HG03571 (cell line): Measurements from ENCODE around the gene PCMT1.
"Not testable (repeated sequence)": the region's sequence is repeated elsewhere in the genome, so short reads cannot be mapped to it uniquely, and the experiment has no call there.

Source experiments
- ATAC-seq: cut with Tn5 transposase; IDR thresholded peaks from one replicate; pipeline ENCODE4 v1.9.1; 2021; ENCODE audit not compliant: unreplicated experiment

PCMT1 gene

GRCh38 chr6:149749594-149750135 lies at the start of gene PCMT1:
PCMT1 (plus strand) TSS chr6:149749741; CDS start chr6:149749902, 161 bp downstream.
- ATAC-seq: peak; percentile 86

GRCh38 chr6:149701714-149702113 lies 47.8 kb upstream of the PCMT1 start:
- no peak for ATAC-seq

- ATAC-seq: no peak
Measured at GRCh38 chr6:149711711-149712110, 37.8 kb upstream of the PCMT1 start.

- ATAC-seq: no peak
Measured at GRCh38 chr6:149714442-149714841, 35.1 kb upstream of the PCMT1 start.

- ATAC-seq: no peak
Measured at GRCh38 chr6:149716181-149716963, 33.2 kb upstream of the PCMT1 start.

- no peak for ATAC-seq
Measured at GRCh38 chr6:149717255-149717587, 32.3 kb upstream of the PCMT1 start.

- peak; percentile 91 for ATAC-seq
Measured at GRCh38 chr6:149717588-149718458, 31.7 kb upstream of the PCMT1 start, which contains the start of gene LATS1. LATS1 (minus strand) TSS chr6:149718101; CDS start chr6:149702126, 15,975 bp downstream.

- no peak for ATAC-seq
Measured at GRCh38 chr6:149719531-149719930, 30.0 kb upstream of the PCMT1 start.

GRCh38 chr6:149723262-149723661 lies 26.3 kb upstream of the PCMT1 start:
- ATAC-seq: no peak

- no peak for ATAC-seq
Measured at GRCh38 chr6:149723771-149724417, 25.6 kb upstream of the PCMT1 start.

GRCh38 chr6:149725785-149726184 lies 23.8 kb upstream of the PCMT1 start:
- ATAC-seq: no peak

- no peak for ATAC-seq
Measured at GRCh38 chr6:149727793-149728498, 21.6 kb upstream of the PCMT1 start.

- ATAC-seq: no peak
Measured at GRCh38 chr6:149728499-149729234, 20.9 kb upstream of the PCMT1 start.

GRCh38 chr6:149729824-149730223 lies 19.7 kb upstream of the PCMT1 start:
- ATAC-seq: no peak

- ATAC-seq: no peak
Measured at GRCh38 chr6:149733089-149733720, 16.3 kb upstream of the PCMT1 start.

- ATAC-seq: no peak
Measured at GRCh38 chr6:149734915-149735314, 14.6 kb upstream of the PCMT1 start.

- not testable (repeated sequence) for ATAC-seq
Measured at GRCh38 chr6:149745252-149745651, 4.3 kb upstream of the PCMT1 start.

- peak; percentile 48 for ATAC-seq
Measured at GRCh38 chr6:149746147-149746946, 3.2 kb upstream of the PCMT1 start, which contains the start of gene NUP43. NUP43 (minus strand) TSS chr6:149746529; CDS start chr6:149746495, 34 bp downstream.
